IMR-90 (cell line): Measurements from ENCODE around the gene GMCL2. TPM values are rescaled to one million over a fixed set of nuclear protein-coding genes. Genes with fewer than 3 reads are reported as not detected.
A peak's percentile ranks its signal among the peaks of the same experiment; 100 is the strongest.

Experiments
- ATAC-seq: fragments of 200-7000 bp; cut with Tn5 transposase; 2 replicates; pipeline ENCODE4 v1.9.1; 2020; ENCODE audit warnings: low read depth, mild to moderate bottlenecking, moderate library complexity
- BruUV-seq: library from RNA; stranded (reverse); fragments of 400-500 nt; replicated peaks from 2 replicates; lab custom pipeline; 2021; lab: Mats Ljungman, UMichigan
- CTCF ChIA-PET: fragments of 300-600 bp; formaldehyde crosslinking; extraction: SDS; loops from one replicate; lab custom pipeline; 2021; ENCODE audit warnings: antibody characterized with exemption; lab: Yijun Ruan, JAX
- POLR2A ChIA-PET: fragments of 300-600 bp; sonication (Branson Sonifier 250); formaldehyde crosslinking; loops from one replicate; lab custom pipeline; 2022; ENCODE audit warnings: antibody characterized with exemption; ENCODE audit not compliant: unreplicated experiment; lab: Charles Lee
- DNase-seq: peaks from one replicate; pipeline ENCODE4 v3.0.0; 2013
- H2AFZ ChIP-seq: replicated peaks from 2 replicates; pipeline ENCODE3; 2013; ENCODE audit warnings: low read length, mild to moderate bottlenecking; ENCODE audit not compliant: poor library complexity
- H2AK5ac ChIP-seq: 2 replicates; pipeline ENCODE4 v1.6.1; 2013; ENCODE audit warnings: low read depth, low read length, inconsistent platforms
- H2AK9ac ChIP-seq: replicated peaks from 2 replicates; pipeline ENCODE3; 2013; ENCODE audit warnings: mild to moderate bottlenecking, low read depth, low read length, moderate library complexity; ENCODE audit not compliant: poor library complexity
- H2BK120ac ChIP-seq: 2 replicates; pipeline ENCODE4 v1.6.1; 2013; ENCODE audit warnings: low read depth, low read length, inconsistent platforms
- H2BK15ac ChIP-seq: 3 replicates; pipeline ENCODE4 v1.6.1; 2013; ENCODE audit warnings: low read depth, low read length, inconsistent platforms
- H2BK20ac ChIP-seq: 2 replicates; pipeline ENCODE4 v1.6.1; 2013; ENCODE audit warnings: low read depth, mild to moderate bottlenecking, inconsistent platforms, low read length, moderate library complexity
- H2BK5ac ChIP-seq: 2 replicates; pipeline ENCODE4 v1.6.1; 2013; ENCODE audit warnings: mild to moderate bottlenecking, low read depth, low read length, inconsistent platforms; ENCODE audit not compliant: poor library complexity, severe bottlenecking
- H3K14ac ChIP-seq: replicated peaks from 2 replicates; pipeline ENCODE4 v1.6.1; 2013; ENCODE audit warnings: low read depth, low read length, inconsistent platforms
- H3K18ac ChIP-seq: 2 replicates; pipeline ENCODE4 v1.6.1; 2013; ENCODE audit warnings: low read depth, low read length, control low read depth
- H3K23ac ChIP-seq: 2 replicates; pipeline ENCODE4 v1.6.1; 2013; ENCODE audit warnings: low read depth, low read length, inconsistent platforms
- H3K27ac ChIP-seq: 2 replicates; pipeline ENCODE4 v1.5.1; 2013; ENCODE audit warnings: mild to moderate bottlenecking, control low read depth, low read length; ENCODE audit not compliant: insufficient read depth
- H3K27me3 ChIP-seq: 2 replicates; pipeline ENCODE4 v1.6.1; 2013; ENCODE audit warnings: low read length; ENCODE audit not compliant: control insufficient read depth, insufficient read depth
- H3K36me3 ChIP-seq: 2 replicates; pipeline ENCODE4 v1.6.1; 2013; ENCODE audit warnings: low read length, mixed read lengths; ENCODE audit not compliant: control insufficient read depth, insufficient read depth
- H3K4ac ChIP-seq: 2 replicates; pipeline ENCODE4 v1.6.1; 2013; ENCODE audit warnings: low read depth, low read length, inconsistent platforms
- H3K4me1 ChIP-seq: 2 replicates; pipeline ENCODE4 v1.6.1; 2013; ENCODE audit warnings: low read length, mixed read lengths; ENCODE audit not compliant: control insufficient read depth, insufficient read depth
- H3K4me2 ChIP-seq: 2 replicates; pipeline ENCODE4 v1.6.1; 2013; ENCODE audit warnings: low read depth, mild to moderate bottlenecking, control low read depth, low read length, moderate library complexity
- H3K4me3 ChIP-seq: 2 replicates; pipeline ENCODE4 v1.5.1; 2013; ENCODE audit warnings: low read depth, mild to moderate bottlenecking, control low read depth, low read length, moderate library complexity; ENCODE audit not compliant: insufficient read depth
- H3K56ac ChIP-seq: 2 replicates; pipeline ENCODE4 v1.6.1; 2013; ENCODE audit warnings: low read length, inconsistent platforms; ENCODE audit not compliant: insufficient read depth; ENCODE audit errors: extremely low read depth
- H3K79me1 ChIP-seq, 2 experiments: 2 replicates each; pipeline ENCODE4 v1.6.1; 2013; ENCODE audit warnings: low read length in 2 of 2, inconsistent platforms in 1 of 2, low read depth in 1 of 2
- H3K9ac ChIP-seq: 2 replicates; pipeline ENCODE4 v1.6.1; 2013; ENCODE audit warnings: low read depth, low read length, control low read depth
- H3K9me1 ChIP-seq: 2 replicates; pipeline ENCODE4 v1.6.1; 2013; ENCODE audit warnings: low read length, inconsistent platforms; ENCODE audit not compliant: insufficient read depth
- H3K9me3 ChIP-seq: 2 replicates; pipeline ENCODE4 v1.6.1; 2013; ENCODE audit warnings: low read length; ENCODE audit not compliant: control insufficient read depth, insufficient read depth
- H4K20me1 ChIP-seq: 2 replicates; pipeline ENCODE4 v1.6.1; 2013; ENCODE audit warnings: low read length, inconsistent platforms; ENCODE audit not compliant: insufficient read depth
- H4K5ac ChIP-seq: 2 replicates; pipeline ENCODE4 v1.6.1; 2013; ENCODE audit warnings: mild to moderate bottlenecking, low read depth, low read length, control low read depth
- H4K8ac ChIP-seq, 2 experiments: 2 replicates each; pipeline ENCODE4 v1.6.1; 2013; ENCODE audit warnings: low read depth in 2 of 2, low read length in 2 of 2, control low read depth in 1 of 2, inconsistent platforms in 1 of 2
- H4K91ac ChIP-seq: 2 replicates; pipeline ENCODE4 v1.6.1; 2013; ENCODE audit warnings: low read depth, low read length, inconsistent platforms; ENCODE audit not compliant: insufficient read depth
- FOS ChIP-seq: fragments of 150-350 bp; IDR thresholded peaks from 2 replicates; pipeline ENCODE4 v1.6.1; 2016; ENCODE audit warnings: low read depth, low read length
- MAFK ChIP-seq: IDR thresholded peaks from 2 replicates; pipeline ENCODE4 v1.6.1; 2012; ENCODE audit warnings: low read depth, low read length, improper control_type of control experiment
- MAZ ChIP-seq: IDR thresholded peaks from 2 replicates; pipeline ENCODE4 v1.6.1; 2012; ENCODE audit warnings: low read depth, mild to moderate bottlenecking, low read length, improper control_type of control experiment, moderate library complexity, borderline replicate concordance
- RAD21 ChIP-seq: IDR thresholded peaks from 2 replicates; pipeline ENCODE4 v1.6.1; 2012; ENCODE audit warnings: low read length, improper control_type of control experiment
- WGBS, 2 experiments: methylation state at CpG; one replicate each; pipeline versions ENCODE4 v1.1.5 to v1.1.7; 2013; ENCODE audit warnings: missing lambda C conversion rate in 2 of 2; ENCODE audit not compliant: insufficient read length in 1 of 2; ENCODE audit errors: extremely low coverage in 2 of 2; 5-methylcytosine and 5-hydroxymethylcytosine counted together
- dilution Hi-C: fragments of 300-500 bp; cut with HindIII; formaldehyde crosslinking; loops from one replicate; pipeline ENCODE4 v1.14.3; 2018; ENCODE audit warnings: low sequenced_read_pairs; ENCODE audit not compliant: unreplicated experiment
- in situ Hi-C: fragments of 300-500 bp; cut with MboI; formaldehyde crosslinking; loops from 3 replicates; pipeline ENCODE4 v1.14.3; 2019; ENCODE audit warnings: low sequenced_read_pairs, inconsistent platforms, mixed read lengths
- intact Hi-C: fragments of 100-400 bp; cut with micrococcal nuclease; formaldehyde crosslinking; loops from 2 replicates; pipeline ENCODE4 v1.10.0; 2022
- polyA plus RNA-seq, 3 experiments: library from polyadenylated mRNA; depleted of rRNA; stranded (reverse); fragments of >200 nt; gene quantifications; 2 replicates each; pipeline ENCODE4 v1.2.3, GENCODE V29; 2012; ENCODE audit warnings: low replicate concordance in 1 of 3
- total RNA-seq: library from RNA; depleted of rRNA; stranded (reverse); fragments of >200 nt; gene quantifications from 2 replicates; pipeline ENCODE4 v1.2.3, GENCODE V29; 2012
- TF ChIP-seq, protein P1 (sequence below): conservative IDR thresholded peaks from 2 replicates; pipeline ENCODE4 v1.5.1; 2012; ENCODE audit warnings: mild to moderate bottlenecking, low read depth, low read length, improper control_type of control experiment

GMCL2 gene
- total and polyA plus RNA-seq, 2 of the 4 experiments (the other 2 are of a cell fraction): not detected

DNA sequence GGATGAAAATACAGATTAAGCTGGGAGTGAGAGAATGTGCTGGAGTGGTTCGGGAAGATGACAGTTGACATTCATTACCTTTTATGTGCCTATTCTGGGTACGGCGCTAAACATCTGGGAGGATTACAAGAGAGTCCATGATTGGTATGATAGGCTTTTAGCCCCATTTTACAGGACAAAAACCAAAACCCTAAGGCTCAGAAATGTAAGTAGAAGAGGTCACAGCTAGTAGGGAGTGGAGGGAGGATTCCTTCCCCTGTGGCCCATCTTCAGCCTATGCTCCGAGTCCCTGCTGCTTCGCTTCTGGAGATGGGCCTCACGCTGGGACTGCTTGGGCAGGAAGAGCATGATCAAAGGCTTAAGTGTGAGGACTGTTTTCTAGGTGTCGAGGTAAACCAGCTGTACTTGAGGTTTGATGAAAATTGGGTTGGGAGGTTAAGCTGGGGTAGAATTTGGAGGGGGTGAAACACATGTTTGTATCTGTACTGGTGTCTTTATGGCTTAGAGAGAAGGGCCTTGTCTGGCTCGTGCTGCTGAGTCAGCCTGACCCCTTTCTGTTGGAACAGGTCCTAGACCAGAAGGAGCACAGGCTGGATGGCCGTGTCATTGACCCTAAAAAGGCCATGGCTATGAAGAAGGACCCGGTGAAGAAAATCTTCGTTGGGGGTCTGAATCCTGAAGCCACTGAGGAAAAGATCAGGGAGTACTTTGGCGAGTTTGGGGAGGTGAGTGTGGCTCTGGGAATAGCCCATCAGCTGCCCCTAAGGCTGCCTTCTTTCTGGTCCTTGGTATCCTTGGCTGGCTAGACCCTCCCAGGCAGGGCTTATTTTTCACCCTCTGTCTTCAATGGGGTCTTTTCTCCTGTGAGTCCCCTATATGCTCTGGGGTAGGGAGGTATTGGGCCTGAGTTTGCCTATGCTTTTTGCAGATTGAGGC, 19.3 kb upstream of the GMCL2 start:
- peak overlapping the region; percentile 51 for H3K9ac ChIP-seq
- H3K4ac ChIP-seq: no peak overlapping the region
- H2BK5ac ChIP-seq: peak overlapping the region; percentile 31
- in situ Hi-C loops: no loop called here
- no peak overlapping the region for H2AFZ ChIP-seq
- H3K4me3 ChIP-seq: peak overlapping the region; percentile 70
- no peak overlapping the region for H2AK9ac ChIP-seq
- no peak for ATAC-seq
- dilution Hi-C loops: no loop called here
- H3K9me1 ChIP-seq: peaks cover 23% of the 10 kb centered on the region
- H4K8ac ChIP-seq: no peak overlapping the region
- no peaks in the 10 kb centered on the region for H3K27me3 ChIP-seq
- intact Hi-C loops: no loop called here
- H2AK5ac ChIP-seq: no peak overlapping the region
- peaks cover 22 to 60% of the 10 kb centered on the region in 2 experiments for H3K79me1 ChIP-seq
- peaks cover 48% of the 10 kb centered on the region for H3K36me3 ChIP-seq
- H4K5ac ChIP-seq: no peak overlapping the region
- no peaks in the 10 kb centered on the region for H3K9me3 ChIP-seq
- no peak overlapping the region for H4K91ac ChIP-seq
- H3K18ac ChIP-seq: no peak overlapping the region
- H3K14ac ChIP-seq: peak overlapping the region; percentile 90
- H4K20me1 ChIP-seq: peaks cover 56% of the 10 kb centered on the region
- no peak overlapping the region for H2BK120ac ChIP-seq
- ChIA-PET CTCF (interaction anchor here (1.4 kb wide), 1 partner anchor 10 kb away, joined by 3 read pairs; no protein-coding TSS in a partner anchor), POLR2A (no interaction called here)
- peak; percentile 31; the same call in 1 of the 2 replicates for TF ChIP-seq MAFK
- no peak for TF ChIP-seq FOS
- TF ChIP-seq RAD21: no peak
- TF ChIP-seq, protein P1, sequence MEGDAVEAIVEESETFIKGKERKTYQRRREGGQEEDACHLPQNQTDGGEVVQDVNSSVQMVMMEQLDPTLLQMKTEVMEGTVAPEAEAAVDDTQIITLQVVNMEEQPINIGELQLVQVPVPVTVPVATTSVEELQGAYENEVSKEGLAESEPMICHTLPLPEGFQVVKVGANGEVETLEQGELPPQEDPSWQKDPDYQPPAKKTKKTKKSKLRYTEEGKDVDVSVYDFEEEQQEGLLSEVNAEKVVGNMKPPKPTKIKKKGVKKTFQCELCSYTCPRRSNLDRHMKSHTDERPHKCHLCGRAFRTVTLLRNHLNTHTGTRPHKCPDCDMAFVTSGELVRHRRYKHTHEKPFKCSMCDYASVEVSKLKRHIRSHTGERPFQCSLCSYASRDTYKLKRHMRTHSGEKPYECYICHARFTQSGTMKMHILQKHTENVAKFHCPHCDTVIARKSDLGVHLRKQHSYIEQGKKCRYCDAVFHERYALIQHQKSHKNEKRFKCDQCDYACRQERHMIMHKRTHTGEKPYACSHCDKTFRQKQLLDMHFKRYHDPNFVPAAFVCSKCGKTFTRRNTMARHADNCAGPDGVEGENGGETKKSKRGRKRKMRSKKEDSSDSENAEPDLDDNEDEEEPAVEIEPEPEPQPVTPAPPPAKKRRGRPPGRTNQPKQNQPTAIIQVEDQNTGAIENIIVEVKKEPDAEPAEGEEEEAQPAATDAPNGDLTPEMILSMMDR: no peak
- no peak for TF ChIP-seq MAZ
- no peak overlapping the region for H3K56ac ChIP-seq
- H3K27ac ChIP-seq: peak overlapping the region; percentile 49; the same call in 1 of the 2 replicates
- H3K23ac ChIP-seq: peak overlapping the region; percentile 96
- TSS peak; percentile 23 for BruUV-seq
- H2BK15ac ChIP-seq: no peak overlapping the region
- H2BK20ac ChIP-seq: no peak overlapping the region
- 56% methylated on average over 4 of the region's 12 CpGs; no CpG with 5 or more reads in 1 of the 2 experiments for WGBS, 2 experiments
- H3K4me1 ChIP-seq: peaks cover 11% of the 10 kb centered on the region
- peak overlapping the region; percentile 84 for H3K4me2 ChIP-seq
- peak; percentile 23 for DNase-seq
